Measurements from ENCODE around the gene SLC25A33.
A peak's percentile ranks its signal among the peaks of the same experiment; 100 is the strongest.
"Not testable (repeated sequence)": the region's sequence is repeated elsewhere in the genome, so short reads cannot be mapped to it uniquely, and the experiment has no call there.

The SLC25A33 gene

GRCh38 chr1:9539165-9539828 is at the start of gene SLC25A33:
TSS of gene SLC25A33 (plus strand) at chr1:9539465. CDS start at chr1:9539692, 227 bp downstream.
- ATAC-seq (replicated peaks; ENCODE audit: extremely low read depth, poor library complexity, severe bottlenecking) (peak; percentile 95), DNase-seq (ENCODE audit: low spot score in 2 of 2) (peak; percentile 94 to 98)
- peaks cover 25% of the 10 kb centered on the region for H3K4me1 Mint-ChIP-seq
- H3K36me3 Mint-ChIP-seq (ENCODE audit: insufficient read depth), result peaks cover 6% of the 10 kb centered on the region
- H3K9me3 Mint-ChIP-seq, result no peaks in the 10 kb centered on the region
- H3K27ac Mint-ChIP-seq (ENCODE audit: low read depth), result peak within 1 kb of the TSS; percentile 77
- H3K4me3 Mint-ChIP-seq, result peak within 1 kb of the TSS; percentile 79
- no peaks in the 10 kb centered on the region for H3K27me3 Mint-ChIP-seq

- Mint-ChIP-seq H3K27ac (ENCODE audit: low read depth) (no peak overlapping the region), H3K4me1 (peaks cover 5% of the 10 kb centered on the region), H3K9me3 (no peaks in the 10 kb centered on the region), H3K4me3 (no peak overlapping the region), H3K36me3 (ENCODE audit: insufficient read depth) (no peaks in the 10 kb centered on the region), H3K27me3 (peaks cover 20% of the 10 kb centered on the region)
- ATAC-seq (replicated peaks; ENCODE audit: extremely low read depth, poor library complexity, severe bottlenecking) (no peak), DNase-seq (ENCODE audit: low spot score in 2 of 2) (peak; percentile 62 to 82)
These were observed 48.5 kb upstream of the SLC25A33 start for GRCh38 chr1:9490605-9491339.

- Mint-ChIP-seq H3K27ac (ENCODE audit: low read depth) (no peak overlapping the region), H3K36me3 (ENCODE audit: insufficient read depth) (no peaks in the 10 kb centered on the region), H3K9me3 (no peaks in the 10 kb centered on the region), H3K4me3 (no peak overlapping the region), H3K4me1 (peaks cover 8% of the 10 kb centered on the region), H3K27me3 (peaks cover 22% of the 10 kb centered on the region)
- ATAC-seq (replicated peaks; ENCODE audit: extremely low read depth, poor library complexity, severe bottlenecking) (no peak), DNase-seq (ENCODE audit: low spot score in 2 of 2) (no peak)
These were observed 45.9 kb upstream of the SLC25A33 start for GRCh38 chr1:9493326-9493725.

GRCh38 chr1:9494936-9495758 is 44.1 kb upstream of the SLC25A33 start:
- Mint-ChIP-seq H3K36me3 (ENCODE audit: insufficient read depth) (no peaks in the 10 kb centered on the region), H3K9me3 (no peaks in the 10 kb centered on the region), H3K4me3 (peak overlapping the region; percentile 27), H3K4me1 (peaks cover 8% of the 10 kb centered on the region), H3K27me3 (peaks cover 33% of the 10 kb centered on the region), H3K27ac (ENCODE audit: low read depth) (no peak overlapping the region)
- ATAC-seq (replicated peaks; ENCODE audit: extremely low read depth, poor library complexity, severe bottlenecking), result peak; percentile 36
- DNase-seq (ENCODE audit: low spot score in 2 of 2), result peak; percentile 16 to 50

GRCh38 chr1:9495854-9496374 is 43.4 kb upstream of the SLC25A33 start:
- DNase-seq (ENCODE audit: low spot score in 2 of 2), result no peak
- H3K4me3 Mint-ChIP-seq, result peak overlapping the region; percentile 27

GRCh38 chr1:9500756-9501754 is 38.2 kb upstream of the SLC25A33 start:
- peaks cover under 1% of the 10 kb centered on the region for H3K4me1 Mint-ChIP-seq
- H3K27ac Mint-ChIP-seq (ENCODE audit: low read depth), result no peak overlapping the region
- no peaks in the 10 kb centered on the region for H3K9me3 Mint-ChIP-seq
- no peak overlapping the region for H3K4me3 Mint-ChIP-seq
- no peaks in the 10 kb centered on the region for H3K36me3 Mint-ChIP-seq (ENCODE audit: insufficient read depth)
- peaks cover 37% of the 10 kb centered on the region for H3K27me3 Mint-ChIP-seq
- DNase-seq (ENCODE audit: low spot score in 2 of 2) (no peak), ATAC-seq (replicated peaks; ENCODE audit: extremely low read depth, poor library complexity, severe bottlenecking) (no peak)

More at GRCh38 chr1:9495854-9496374, 43.4 kb upstream of the SLC25A33 start:
- H3K27me3 Mint-ChIP-seq, result peaks cover 41% of the 10 kb centered on the region
- H3K4me1 Mint-ChIP-seq, result peaks cover 8% of the 10 kb centered on the region
- H3K36me3 Mint-ChIP-seq (ENCODE audit: insufficient read depth), result no peaks in the 10 kb centered on the region
- no peaks in the 10 kb centered on the region for H3K9me3 Mint-ChIP-seq
- no peak for ATAC-seq (replicated peaks; ENCODE audit: extremely low read depth, poor library complexity, severe bottlenecking)
- H3K27ac Mint-ChIP-seq (ENCODE audit: low read depth), result no peak overlapping the region

- H3K36me3 Mint-ChIP-seq (ENCODE audit: insufficient read depth), result no peaks in the 10 kb centered on the region
- H3K9me3 Mint-ChIP-seq, result no peaks in the 10 kb centered on the region
- ATAC-seq (replicated peaks; ENCODE audit: extremely low read depth, poor library complexity, severe bottlenecking) (no peak), DNase-seq (ENCODE audit: low spot score in 2 of 2) (no peak)
- H3K4me3 Mint-ChIP-seq, result no peak overlapping the region
- peaks cover 33% of the 10 kb centered on the region for H3K27me3 Mint-ChIP-seq
- no peak overlapping the region for H3K27ac Mint-ChIP-seq (ENCODE audit: low read depth)
- H3K4me1 Mint-ChIP-seq, result no peaks in the 10 kb centered on the region
These were observed 36.1 kb upstream of the SLC25A33 start for GRCh38 chr1:9503001-9503675.

- Mint-ChIP-seq H3K36me3 (ENCODE audit: insufficient read depth) (no peaks in the 10 kb centered on the region), H3K27ac (ENCODE audit: low read depth) (no peak overlapping the region)
These were observed 34.1 kb upstream of the SLC25A33 start for GRCh38 chr1:9505143-9505542.

GRCh38 chr1:9506901-9507300 is 32.4 kb upstream of the SLC25A33 start:
- no peak overlapping the region for H3K27ac Mint-ChIP-seq (ENCODE audit: low read depth)
- H3K9me3 Mint-ChIP-seq, result no peaks in the 10 kb centered on the region
- H3K36me3 Mint-ChIP-seq (ENCODE audit: insufficient read depth), result no peaks in the 10 kb centered on the region
- no peaks in the 10 kb centered on the region for H3K4me1 Mint-ChIP-seq
- ATAC-seq (replicated peaks; ENCODE audit: extremely low read depth, poor library complexity, severe bottlenecking) (no peak), DNase-seq (ENCODE audit: low spot score in 2 of 2) (no peak)
- no peaks in the 10 kb centered on the region for H3K27me3 Mint-ChIP-seq
- H3K4me3 Mint-ChIP-seq, result no peak overlapping the region

More at GRCh38 chr1:9505143-9505542, 34.1 kb upstream of the SLC25A33 start:
- Mint-ChIP-seq H3K4me1 (no peaks in the 10 kb centered on the region), H3K9me3 (no peaks in the 10 kb centered on the region), H3K27me3 (peaks cover 13% of the 10 kb centered on the region), H3K4me3 (no peak overlapping the region)
- no peak for ATAC-seq (replicated peaks; ENCODE audit: extremely low read depth, poor library complexity, severe bottlenecking)
- no peak for DNase-seq (ENCODE audit: low spot score in 2 of 2)

GRCh38 chr1:9510130-9510529 is 29.1 kb upstream of the SLC25A33 start:
- no peak for DNase-seq (ENCODE audit: low spot score in 2 of 2)
- H3K27ac Mint-ChIP-seq (ENCODE audit: low read depth), result no peak overlapping the region
- no peaks in the 10 kb centered on the region for H3K4me1 Mint-ChIP-seq
- H3K4me3 Mint-ChIP-seq, result no peak overlapping the region
- H3K27me3 Mint-ChIP-seq, result no peaks in the 10 kb centered on the region
- ATAC-seq (replicated peaks; ENCODE audit: extremely low read depth, poor library complexity, severe bottlenecking), result no peak
- H3K9me3 Mint-ChIP-seq, result no peaks in the 10 kb centered on the region
- H3K36me3 Mint-ChIP-seq (ENCODE audit: insufficient read depth), result no peaks in the 10 kb centered on the region

- not testable (repeated sequence) for H3K4me3 Mint-ChIP-seq; DNase-seq (ENCODE audit: low spot score in 2 of 2); ATAC-seq (replicated peaks; ENCODE audit: extremely low read depth, poor library complexity, severe bottlenecking); H3K9me3 Mint-ChIP-seq; H3K36me3 Mint-ChIP-seq (ENCODE audit: insufficient read depth); H3K4me1 Mint-ChIP-seq; H3K27ac Mint-ChIP-seq (ENCODE audit: low read depth); H3K27me3 Mint-ChIP-seq
These were observed 23.7 kb upstream of the SLC25A33 start for GRCh38 chr1:9515550-9515949.
